NT2/D1 (cell line): ENCODE measurements around the gene IL9R.

Experiments
- SUZ12 ChIP-seq: IDR thresholded peaks from 2 replicates; pipeline ENCODE4 v1.6.1; 2011; ENCODE audit not compliant: insufficient read length, insufficient read depth; ENCODE audit errors: extremely low read depth
- ZNF274 ChIP-seq: IDR thresholded peaks from 2 replicates; pipeline ENCODE4 v1.6.1; 2011; ENCODE audit warnings: mild to moderate bottlenecking, low read depth, low read length

- TF ChIP-seq ZNF274 (no peak), SUZ12 (no peak)
These were observed 28.7 kb upstream of the IL9R start for GRCh38 chrX:155968791-155969190.
